HEK293 (cell line): ENCODE data around the gene CFAP410.
A peak's percentile ranks its signal among the peaks of the same experiment; 100 is the strongest.

Experiments
- CTCF ChIA-PET: fragments of 350-600 bp; formaldehyde crosslinking; extraction: SDS; loops from one replicate; lab custom pipeline; 2021; ENCODE audit warnings: antibody characterized with exemption; lab: Yijun Ruan, JAX
- POLR2A ChIA-PET: fragments of 300-600 bp; formaldehyde crosslinking; extraction: SDS; loops from one replicate; lab custom pipeline; 2020; ENCODE audit warnings: antibody characterized with exemption, inconsistent platforms; lab: Yijun Ruan, JAX
- H3K27ac ChIP-seq: fragments of 200-500 bp; sonication (Bioruptor generic); 2 replicates; pipeline ENCODE4 v1.5.1; 2014; ENCODE audit warnings: low read depth, low read length, control low read depth, inconsistent platforms; ENCODE audit errors: extremely low read depth
- H3K36me3 ChIP-seq, 2 experiments: fragments of 200-500 bp in 1 of 2; sonication (Bioruptor generic) in 1 of 2; 1 replicate in 1 of 2; 2 replicates in 1 of 2; pipeline ENCODE4 v1.5.1; 2014 to 2017; ENCODE audit warnings: inconsistent platforms in 2 of 2, low read length in 2 of 2; ENCODE audit not compliant: control insufficient read depth in 2 of 2, insufficient read depth in 1 of 2
- H3K4me1 ChIP-seq: fragments of 200-500 bp; sonication (Bioruptor generic); 2 replicates; pipeline ENCODE4 v1.5.1; 2014; ENCODE audit warnings: mild to moderate bottlenecking, low read length, inconsistent platforms; ENCODE audit not compliant: control insufficient read depth, insufficient read depth
- H3K4me3 ChIP-seq: 2 replicates; pipeline ENCODE4 v1.5.1; 2011; ENCODE audit warnings: low read depth, mild to moderate bottlenecking, control low read depth, low read length, moderate library complexity
- H3K9me3 ChIP-seq: fragments of 200-500 bp; sonication (Bioruptor generic); 2 replicates; pipeline ENCODE4 v1.5.1; 2014; ENCODE audit warnings: low read depth, low read length, inconsistent platforms; ENCODE audit not compliant: control insufficient read depth, insufficient read depth
- GLIS2 ChIP-seq: fragments of 450-650 bp; formaldehyde crosslinking; IDR thresholded peaks from 2 replicates; pipeline ENCODE4 v1.5.1; 2016; ENCODE audit warnings: missing biosample characterization, missing genetic modification characterization
- KLF1 ChIP-seq: fragments of 450-650 bp; formaldehyde crosslinking; IDR thresholded peaks from 2 replicates; pipeline ENCODE4 v1.5.1; 2016; ENCODE audit warnings: missing biosample characterization, missing genetic modification characterization
- KLF8 ChIP-seq: fragments of 450-650 bp; formaldehyde crosslinking; IDR thresholded peaks from 2 replicates; pipeline ENCODE4 v1.5.1; 2016; ENCODE audit warnings: missing biosample characterization, missing genetic modification characterization
- RBAK ChIP-seq: fragments of 450-650 bp; formaldehyde crosslinking; IDR thresholded peaks from 2 replicates; pipeline ENCODE4 v1.5.1; 2016; ENCODE audit warnings: missing biosample characterization, missing genetic modification characterization
- REPIN1 ChIP-seq: fragments of 450-650 bp; formaldehyde crosslinking; IDR thresholded peaks from 2 replicates; pipeline ENCODE4 v1.5.1; 2017; ENCODE audit warnings: missing biosample characterization, missing genetic modification characterization, low read depth
- SCRT2 ChIP-seq: fragments of 450-650 bp; formaldehyde crosslinking; IDR thresholded peaks from 2 replicates; pipeline ENCODE4 v1.5.1; 2016; ENCODE audit warnings: missing biosample characterization, missing genetic modification characterization
- ZFP41 ChIP-seq: fragments of 450-650 bp; formaldehyde crosslinking; IDR thresholded peaks from 2 replicates; pipeline ENCODE4 v1.5.1; 2016; ENCODE audit warnings: missing biosample characterization, missing genetic modification characterization, borderline replicate concordance
- ZIC2 ChIP-seq: fragments of 450-650 bp; formaldehyde crosslinking; IDR thresholded peaks from 2 replicates; pipeline ENCODE4 v1.5.1; 2016; ENCODE audit warnings: missing biosample characterization, missing genetic modification characterization
- ZNF138 ChIP-seq: fragments of 450-650 bp; formaldehyde crosslinking; IDR thresholded peaks from 2 replicates; pipeline ENCODE4 v1.5.1; 2016; ENCODE audit warnings: missing biosample characterization, missing genetic modification characterization, borderline replicate concordance
- ZNF223 ChIP-seq: fragments of 450-650 bp; formaldehyde crosslinking; IDR thresholded peaks from 2 replicates; pipeline ENCODE4 v1.5.1; 2016; ENCODE audit warnings: missing biosample characterization, missing genetic modification characterization
- ZNF239 ChIP-seq: fragments of 450-650 bp; formaldehyde crosslinking; IDR thresholded peaks from 2 replicates; pipeline ENCODE4 v1.5.1; 2016; ENCODE audit warnings: missing biosample characterization, missing genetic modification characterization
- ZNF362 ChIP-seq: fragments of 450-650 bp; formaldehyde crosslinking; IDR thresholded peaks from 2 replicates; pipeline ENCODE4 v1.5.1; 2016; ENCODE audit warnings: missing biosample characterization, missing genetic modification characterization
- ZNF366 ChIP-seq: fragments of 450-650 bp; formaldehyde crosslinking; conservative IDR thresholded peaks from 2 replicates; pipeline ENCODE4 v1.5.1; 2016; ENCODE audit warnings: missing biosample characterization, missing genetic modification characterization
- ZNF501 ChIP-seq: fragments of 450-650 bp; formaldehyde crosslinking; IDR thresholded peaks from 2 replicates; pipeline ENCODE4 v1.5.1; 2016; ENCODE audit warnings: missing biosample characterization, missing genetic modification characterization
- ZNF610 ChIP-seq: fragments of 450-650 bp; formaldehyde crosslinking; IDR thresholded peaks from 2 replicates; pipeline ENCODE4 v1.5.1; 2016; ENCODE audit warnings: missing biosample characterization, missing genetic modification characterization, borderline replicate concordance
- ZNF654 ChIP-seq: fragments of 450-650 bp; formaldehyde crosslinking; IDR thresholded peaks from 2 replicates; pipeline ENCODE4 v1.5.1; 2016; ENCODE audit warnings: low read depth, missing biosample characterization, missing genetic modification characterization
- ZNF707 ChIP-seq: fragments of 450-650 bp; formaldehyde crosslinking; IDR thresholded peaks from 2 replicates; pipeline ENCODE4 v1.5.1; 2016; ENCODE audit warnings: missing biosample characterization, missing genetic modification characterization
- ZNF776 ChIP-seq: fragments of 450-650 bp; formaldehyde crosslinking; IDR thresholded peaks from 2 replicates; pipeline ENCODE4 v1.5.0; 2017; ENCODE audit warnings: missing biosample characterization, missing genetic modification characterization, borderline replicate concordance
- TF ChIP-seq, protein P1 (sequence below): fragments of 450-650 bp; formaldehyde crosslinking; IDR thresholded peaks from 2 replicates; pipeline ENCODE4 v1.5.1; 2016; ENCODE audit warnings: missing biosample characterization, missing genetic modification characterization

The CFAP410 gene

DNA sequence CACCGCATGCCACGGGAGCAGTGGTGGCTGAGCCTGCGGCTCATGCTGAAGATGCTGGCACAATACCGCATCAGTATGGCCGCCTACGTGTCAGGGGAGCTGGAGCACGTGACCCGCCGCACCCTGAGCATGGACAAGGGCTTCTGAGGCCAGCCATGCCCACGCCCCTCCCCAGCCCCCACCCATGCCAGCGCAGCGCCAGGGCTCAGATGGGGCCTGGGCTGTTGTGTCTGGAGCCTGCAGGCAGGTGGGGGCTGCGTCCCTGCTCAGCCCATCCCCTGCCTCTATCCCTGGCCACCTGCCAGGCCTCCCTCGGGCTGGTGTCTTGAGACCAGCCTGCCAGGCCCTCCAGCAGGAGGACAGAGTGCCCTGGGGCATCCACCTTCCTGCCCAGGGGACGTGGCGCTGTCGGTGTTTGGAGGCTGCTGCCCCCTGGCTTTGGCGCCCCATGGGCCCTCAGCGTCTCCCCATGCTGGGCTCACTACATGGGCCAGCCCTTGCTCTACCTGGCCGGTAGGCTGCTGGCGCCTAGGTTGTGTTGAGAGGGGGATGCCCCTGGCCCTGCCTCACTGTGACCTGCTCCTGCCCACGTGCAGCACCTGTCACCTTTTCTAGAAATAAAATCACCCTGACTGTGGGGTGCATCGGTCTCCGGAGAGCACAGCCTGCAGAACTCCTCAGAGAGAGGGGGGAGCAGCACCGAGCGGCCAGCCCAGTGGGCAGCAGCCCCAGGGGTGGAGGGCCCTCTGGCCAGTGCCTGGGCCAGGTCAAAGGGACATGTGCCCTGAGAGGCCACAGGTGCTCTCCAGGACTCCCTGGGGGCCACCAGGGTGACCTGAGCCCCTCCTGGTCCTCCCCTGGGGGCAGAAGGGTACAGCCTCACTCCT lies 12.2 kb downstream of the CFAP410 start (continued):
- no peak for TF ChIP-seq ZNF138 (tag by site-specific recombination)
- TF ChIP-seq RBAK: no peak
- no peak for TF ChIP-seq ZNF776 (tag by site-specific recombination)
- TF ChIP-seq ZNF223: no peak
- 0 out of 2 replicates have a peak, but pooled peaks have one; percentile 15 for TF ChIP-seq GLIS2 (tag by site-specific recombination)
- TF ChIP-seq ZNF610 (tag by site-specific recombination): no peak
- peak; percentile 32; the same call in 1 of the 2 replicates for TF ChIP-seq ZIC2 (tag by site-specific recombination)
- TF ChIP-seq REPIN1 (tag by site-specific recombination): no peak
- TF ChIP-seq ZNF654 (tag by site-specific recombination): no peak
- no peak for TF ChIP-seq ZNF707 (tag by site-specific recombination)
- no peak for TF ChIP-seq ZNF501 (tag by site-specific recombination)
- no peak for TF ChIP-seq KLF8 (tag by site-specific recombination)
- no peak for TF ChIP-seq SCRT2 (tag by site-specific recombination)

GRCh38 chr21:44326272-44326647 lies 12.9 kb downstream of the CFAP410 start:
- TF ChIP-seq ZNF366: no peak
- TF ChIP-seq, protein P1, sequence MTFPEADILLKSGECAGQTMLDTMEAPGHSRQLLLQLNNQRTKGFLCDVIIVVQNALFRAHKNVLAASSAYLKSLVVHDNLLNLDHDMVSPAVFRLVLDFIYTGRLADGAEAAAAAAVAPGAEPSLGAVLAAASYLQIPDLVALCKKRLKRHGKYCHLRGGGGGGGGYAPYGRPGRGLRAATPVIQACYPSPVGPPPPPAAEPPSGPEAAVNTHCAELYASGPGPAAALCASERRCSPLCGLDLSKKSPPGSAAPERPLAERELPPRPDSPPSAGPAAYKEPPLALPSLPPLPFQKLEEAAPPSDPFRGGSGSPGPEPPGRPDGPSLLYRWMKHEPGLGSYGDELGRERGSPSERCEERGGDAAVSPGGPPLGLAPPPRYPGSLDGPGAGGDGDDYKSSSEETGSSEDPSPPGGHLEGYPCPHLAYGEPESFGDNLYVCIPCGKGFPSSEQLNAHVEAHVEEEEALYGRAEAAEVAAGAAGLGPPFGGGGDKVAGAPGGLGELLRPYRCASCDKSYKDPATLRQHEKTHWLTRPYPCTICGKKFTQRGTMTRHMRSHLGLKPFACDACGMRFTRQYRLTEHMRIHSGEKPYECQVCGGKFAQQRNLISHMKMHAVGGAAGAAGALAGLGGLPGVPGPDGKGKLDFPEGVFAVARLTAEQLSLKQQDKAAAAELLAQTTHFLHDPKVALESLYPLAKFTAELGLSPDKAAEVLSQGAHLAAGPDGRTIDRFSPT (tag by site-specific recombination): 0 out of 2 replicates have a peak, but pooled peaks have one; percentile 28
- H3K4me1 ChIP-seq: no peaks in the 10 kb centered on the region
- no peaks in the 10 kb centered on the region for H3K9me3 ChIP-seq
- ChIA-PET CTCF (no interaction called here), POLR2A (interaction anchor here (1.0 kb wide), 1 partner anchor 11 kb away, joined by 3 read pairs; no protein-coding TSS in a partner anchor)
- H3K4me3 ChIP-seq: no peak overlapping the region
- H3K36me3 ChIP-seq: peaks cover 0 to 63% of the 10 kb centered on the region in 2 experiments; a peak in 1 of 3 replicates
- H3K27ac ChIP-seq: no peak overlapping the region

DNA sequence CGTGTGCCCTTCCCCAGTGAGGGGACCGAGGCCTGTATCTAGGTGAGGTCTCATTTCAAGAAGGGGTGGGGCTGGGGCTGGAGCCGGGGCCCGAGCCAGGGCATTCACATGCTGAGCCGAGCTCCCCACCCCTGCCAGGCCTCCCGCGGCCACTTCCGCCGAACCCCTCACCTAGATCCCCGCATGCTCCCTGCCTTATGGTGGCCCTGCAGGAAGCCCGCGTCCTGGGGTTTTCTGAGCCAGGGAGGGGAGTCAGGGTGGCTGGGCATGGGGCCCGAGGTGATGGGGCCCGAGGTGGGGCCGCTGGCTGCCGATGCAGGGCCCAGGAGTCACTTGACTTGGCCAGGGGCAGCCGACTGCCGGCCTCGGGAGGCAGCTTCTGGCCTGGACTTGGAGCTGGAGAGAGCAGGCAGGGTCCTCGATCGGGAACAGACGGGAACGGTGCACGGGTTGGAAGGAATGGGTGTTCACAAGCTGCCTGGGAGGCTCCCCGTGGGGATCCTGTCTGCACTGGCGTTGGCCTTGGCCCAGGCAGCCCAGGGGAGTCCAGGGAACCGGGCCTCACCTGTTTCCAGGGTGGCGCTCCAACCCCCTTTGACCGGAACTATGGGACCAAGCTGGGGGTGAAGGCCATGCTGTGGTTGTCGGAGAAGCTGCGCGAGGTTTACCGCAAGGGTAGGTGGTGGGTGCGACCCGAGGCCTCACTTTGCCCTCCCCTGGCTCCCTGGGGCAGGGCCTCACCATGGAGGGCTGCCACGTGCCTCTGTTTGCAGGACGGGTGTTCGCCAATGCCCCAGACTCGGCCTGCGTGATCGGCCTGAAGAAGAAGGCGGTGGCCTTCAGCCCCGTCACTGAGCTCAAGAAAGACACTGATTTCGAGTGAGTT lies 13.6 kb downstream of the CFAP410 start:
- TF ChIP-seq ZNF239 (tag by site-specific recombination) (no peak), ZIC2 (tag by site-specific recombination) (peak; percentile 80)
- Histone ChIP-seq H3K27ac (no peak overlapping the region), H3K36me3 (peaks cover 0 to 67% of the 10 kb centered on the region in 2 experiments; a peak in 2 of 3 replicates), H3K9me3 (no peaks in the 10 kb centered on the region), H3K4me3 (no peak overlapping the region), H3K4me1 (no peaks in the 10 kb centered on the region)
- ChIA-PET POLR2A (interaction anchor here (1.0 kb wide), 1 partner anchor 10 kb away, joined by 3 read pairs; no protein-coding TSS in a partner anchor), CTCF (no interaction called here)

DNA sequence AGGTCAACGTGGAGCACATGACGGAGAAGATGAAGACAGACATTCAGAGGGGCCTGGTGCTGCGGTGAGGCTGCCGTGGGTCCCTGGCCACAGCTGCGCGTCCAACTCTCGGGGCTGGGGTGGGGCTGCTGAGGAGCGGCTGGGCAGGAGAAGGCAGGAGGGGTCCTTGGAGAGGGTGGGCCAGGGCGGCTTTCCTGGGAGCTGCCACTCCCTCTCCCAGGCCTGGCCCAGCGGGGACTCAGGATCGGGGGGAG lies 14.4 kb downstream of the CFAP410 start:
- no peaks in the 10 kb centered on the region for H3K9me3 ChIP-seq
- H3K4me1 ChIP-seq: no peaks in the 10 kb centered on the region
- ChIA-PET POLR2A (no interaction called here), CTCF (no interaction called here)
- peaks cover 0 to 74% of the 10 kb centered on the region in 2 experiments; a peak in 2 of 3 replicates for H3K36me3 ChIP-seq
- no peak overlapping the region for H3K4me3 ChIP-seq
- TF ChIP-seq ZFP41 (tag by site-specific recombination): no peak
- TF ChIP-seq ZNF362 (tag by site-specific recombination): no peak
- peak; percentile 22; the same call in 1 of the 2 replicates for TF ChIP-seq KLF1
- H3K27ac ChIP-seq: no peak overlapping the region
